ENCODE results near the gene CX3CL1. TPM values are rescaled to one million over a fixed set of nuclear protein-coding genes. Genes with fewer than 3 reads are reported as not detected.
"Not testable (repeated sequence)": the region's sequence is repeated elsewhere in the genome, so short reads cannot be mapped to it uniquely, and the experiment has no call there.

CX3CL1 gene
- polyA plus RNA-seq, 12 donors = 2.8 to 10.4 (median 4.3) TPM; not detected in 1

DNA sequence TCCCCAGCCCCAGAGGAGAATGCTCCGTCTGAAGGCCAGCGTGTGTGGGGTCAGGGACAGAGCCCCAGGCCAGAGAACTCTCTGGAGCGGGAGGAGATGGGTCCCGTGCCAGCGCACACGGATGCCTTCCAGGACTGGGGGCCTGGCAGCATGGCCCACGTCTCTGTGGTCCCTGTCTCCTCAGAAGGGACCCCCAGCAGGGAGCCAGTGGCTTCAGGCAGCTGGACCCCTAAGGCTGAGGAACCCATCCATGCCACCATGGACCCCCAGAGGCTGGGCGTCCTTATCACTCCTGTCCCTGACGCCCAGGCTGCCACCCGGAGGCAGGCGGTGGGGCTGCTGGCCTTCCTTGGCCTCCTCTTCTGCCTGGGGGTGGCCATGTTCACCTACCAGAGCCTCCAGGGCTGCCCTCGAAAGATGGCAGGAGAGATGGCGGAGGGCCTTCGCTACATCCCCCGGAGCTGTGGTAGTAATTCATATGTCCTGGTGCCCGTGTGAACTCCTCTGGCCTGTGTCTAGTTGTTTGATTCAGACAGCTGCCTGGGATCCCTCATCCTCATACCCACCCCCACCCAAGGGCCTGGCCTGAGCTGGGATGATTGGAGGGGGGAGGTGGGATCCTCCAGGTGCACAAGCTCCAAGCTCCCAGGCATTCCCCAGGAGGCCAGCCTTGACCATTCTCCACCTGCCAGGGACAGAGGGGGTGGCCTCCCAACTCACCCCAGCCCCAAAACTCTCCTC lies 10.4 kb downstream of the CX3CL1 start:
- no peak for DNase-seq

GRCh38 chr16:57383276-57384247 lies 11.3 kb downstream of the CX3CL1 start:
- DNase-seq = no peak

GRCh38 chr16:57384248-57385070 lies 12.2 kb downstream of the CX3CL1 start:
- no peak for DNase-seq

GRCh38 chr16:57385083-57385482 lies 12.8 kb downstream of the CX3CL1 start:
- no peak for DNase-seq

DNA sequence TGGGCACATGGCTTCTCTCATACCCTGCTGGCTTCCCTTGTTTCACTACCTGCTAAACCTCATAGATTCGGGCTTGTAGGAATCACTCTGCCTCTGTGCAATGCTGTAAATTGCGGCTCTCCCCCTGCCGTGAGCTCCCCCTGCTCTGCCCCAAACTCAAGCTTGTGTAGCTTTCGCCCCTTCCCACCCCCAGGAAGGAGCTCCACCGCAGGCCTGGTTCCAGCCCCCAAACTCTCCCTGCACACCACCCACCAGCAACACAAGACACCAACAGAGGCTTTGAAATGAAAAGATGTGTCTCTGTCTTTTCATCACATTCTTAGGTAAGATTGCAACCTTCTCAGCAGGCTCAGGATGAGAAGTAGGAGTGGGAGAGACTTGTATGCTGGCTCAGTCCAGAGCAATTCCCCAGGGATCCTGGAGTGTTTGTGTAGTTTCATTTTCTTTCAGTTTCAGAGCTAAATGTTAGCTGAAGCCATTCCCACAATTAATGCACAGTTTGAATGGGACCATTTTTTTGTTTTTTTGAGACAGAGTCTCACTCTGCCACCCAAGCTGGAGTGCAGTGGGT lies 14.2 kb downstream of the CX3CL1 start:
- peak; percentile 64 for DNase-seq

DNA sequence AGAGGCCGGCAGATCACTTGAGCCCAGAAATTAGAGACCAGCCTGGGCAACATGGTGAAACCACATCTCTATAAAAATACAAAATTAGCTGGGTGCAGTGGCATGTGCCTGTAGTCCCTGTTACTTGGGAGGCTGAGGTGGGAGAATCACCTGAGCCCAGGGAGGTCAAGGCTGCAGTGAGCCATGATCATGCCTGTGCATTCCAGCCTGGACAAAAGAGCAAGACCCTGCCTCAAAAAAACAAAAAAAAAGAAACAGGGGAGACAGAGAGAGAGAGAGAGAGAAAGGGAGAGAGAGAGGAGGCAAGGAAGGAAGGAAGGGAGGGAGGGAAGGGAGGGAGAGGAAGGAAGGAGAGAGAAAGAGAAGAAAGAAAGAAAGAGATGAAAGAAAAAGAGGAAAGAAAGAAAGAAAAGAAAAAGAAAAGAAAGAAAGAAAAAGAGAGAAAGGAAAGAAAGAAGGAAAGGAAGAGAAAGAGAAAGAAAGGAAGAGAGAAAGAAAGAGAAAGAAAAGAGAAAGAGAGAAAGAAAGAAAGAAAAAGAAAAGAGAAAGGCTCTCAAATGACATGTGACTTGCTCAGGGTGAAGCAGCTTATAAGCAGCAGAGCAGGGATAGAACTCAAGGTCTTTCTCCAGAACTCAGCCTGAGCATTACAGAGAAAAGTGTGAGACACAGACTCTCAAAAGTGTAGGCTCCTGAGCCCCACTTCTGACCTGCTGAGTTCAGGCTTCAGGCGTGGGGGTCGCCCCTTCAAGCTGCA lies 15.5 kb downstream of the CX3CL1 start:
- no peak for DNase-seq

DNA sequence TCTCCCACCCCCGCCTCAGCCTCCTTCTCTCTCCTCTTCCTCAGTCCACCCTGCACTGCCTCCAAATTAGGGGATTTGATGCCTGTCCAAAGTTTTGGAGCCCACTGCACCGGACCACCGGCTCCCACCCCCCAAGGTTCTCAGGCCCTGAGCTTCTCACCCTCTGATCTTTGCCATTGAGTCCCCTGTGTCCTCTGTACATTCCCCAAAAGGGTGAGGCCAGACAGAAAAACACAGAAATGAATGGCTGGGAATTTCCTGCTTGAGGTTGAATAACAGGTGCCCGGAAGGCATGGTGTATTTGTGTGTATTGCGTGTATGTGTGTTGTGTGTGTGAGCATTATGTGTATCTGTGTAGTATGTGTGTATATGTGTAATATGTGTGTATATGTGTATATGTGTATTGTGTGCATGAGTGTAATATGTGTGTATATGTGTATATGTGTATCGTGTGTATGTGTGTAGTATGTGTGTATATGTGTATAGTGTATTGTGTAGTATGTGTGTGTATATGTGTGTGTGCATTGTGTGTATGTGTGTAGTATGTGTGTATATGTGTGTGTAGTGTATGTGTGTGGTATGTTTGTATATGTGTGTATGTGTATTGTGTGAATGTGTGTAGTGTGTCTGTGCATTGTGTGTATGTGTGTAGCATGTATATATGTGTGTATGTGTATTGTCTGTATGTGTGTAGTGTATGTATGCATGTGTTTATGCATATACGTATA lies 16.2 kb downstream of the CX3CL1 start:
- no peak for DNase-seq

GRCh38 chr16:57389087-57389468 lies 16.8 kb downstream of the CX3CL1 start:
- no peak for DNase-seq

GRCh38 chr16:57390636-57391295 lies 18.5 kb downstream of the CX3CL1 start:
- no peak for DNase-seq

DNA sequence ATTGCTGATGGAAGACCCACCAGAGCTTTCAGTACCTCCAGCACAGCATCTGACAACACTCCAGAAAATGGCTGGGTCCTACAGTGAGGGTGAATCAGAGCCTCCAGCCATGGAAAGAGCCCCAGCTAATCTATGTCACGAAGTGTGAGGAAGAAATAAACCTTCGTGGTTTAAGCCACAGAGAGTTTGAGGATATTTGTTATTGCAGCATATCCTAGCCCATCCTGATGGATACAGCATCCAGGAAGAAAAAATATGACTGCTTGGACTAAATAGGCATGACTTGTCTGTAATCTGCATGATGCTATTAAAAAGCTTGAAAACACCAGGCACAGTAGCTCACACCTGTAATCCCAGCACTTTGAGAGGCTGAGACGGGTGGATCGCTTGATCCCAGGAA lies 19.0 kb downstream of the CX3CL1 start:
- DNase-seq = no peak

GRCh38 chr16:57391708-57392107 lies 19.4 kb downstream of the CX3CL1 start:
- DNase-seq = no peak

DNA sequence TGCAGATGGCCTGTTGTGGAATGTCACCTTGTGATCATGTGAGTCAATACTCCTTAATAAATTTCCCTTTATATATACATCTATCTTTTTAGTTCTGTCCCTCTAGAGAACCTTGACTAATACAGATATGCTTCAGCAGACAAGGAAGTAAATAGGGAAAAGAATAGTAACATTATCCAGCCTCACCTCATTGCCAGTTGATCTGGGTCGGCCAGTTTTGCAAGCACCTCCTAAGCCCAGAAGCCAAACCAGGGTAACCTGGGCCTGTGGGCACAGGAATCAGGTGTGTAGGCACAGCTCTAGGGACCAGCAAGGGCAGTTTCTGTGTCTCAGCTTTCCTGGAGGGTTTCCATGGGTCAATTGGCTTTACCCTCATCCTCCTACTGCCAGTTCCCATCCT lies 20.4 kb downstream of the CX3CL1 start:
- no peak for DNase-seq

- DNase-seq = no peak
These were observed 22.2 kb downstream of the CX3CL1 start for GRCh38 chr16:57394444-57394843.

DNA sequence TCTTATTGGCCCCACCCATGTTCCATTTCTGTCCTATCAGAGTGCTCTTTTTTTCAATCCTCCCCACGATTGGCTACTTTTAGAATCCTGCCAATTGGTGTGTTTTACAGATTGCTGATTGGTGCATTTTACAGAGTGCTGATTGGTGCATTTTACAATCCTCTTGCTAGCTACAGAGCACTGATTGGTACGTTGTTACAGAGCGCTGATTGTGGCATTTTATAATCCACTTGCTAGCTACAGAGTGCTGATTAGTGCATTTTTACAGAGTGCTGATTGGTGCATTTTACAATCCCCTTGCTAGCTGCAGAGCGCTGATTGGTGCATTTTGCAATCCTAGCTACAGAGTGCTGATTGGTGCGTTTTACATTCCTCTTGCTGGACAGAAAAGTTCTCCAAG lies 22.7 kb downstream of the CX3CL1 start:
- DNase-seq = no peak

DNA sequence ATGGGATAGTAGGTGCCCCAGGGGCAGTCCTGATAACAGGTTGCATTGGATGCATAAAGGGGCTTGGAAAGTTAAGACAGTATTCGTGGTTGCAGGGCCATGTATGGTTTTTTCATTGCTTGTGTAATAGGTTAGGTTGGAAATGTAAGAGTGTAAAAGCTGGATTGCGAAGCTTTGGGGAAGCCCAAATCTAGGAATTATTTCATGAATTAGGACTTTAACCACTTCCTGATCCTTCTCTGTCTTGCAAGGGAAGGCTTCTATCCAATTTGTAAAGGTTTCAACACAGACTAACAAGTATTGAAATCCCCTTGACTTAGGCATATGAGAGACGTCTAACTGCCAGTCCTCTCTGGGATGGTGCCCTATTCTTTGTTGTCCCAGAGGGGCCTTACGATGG lies 24.5 kb downstream of the CX3CL1 start:
- DNase-seq = no peak

- not testable (repeated sequence) for DNase-seq
These were observed 25.2 kb downstream of the CX3CL1 start for GRCh38 chr16:57397493-57397892.

DNA sequence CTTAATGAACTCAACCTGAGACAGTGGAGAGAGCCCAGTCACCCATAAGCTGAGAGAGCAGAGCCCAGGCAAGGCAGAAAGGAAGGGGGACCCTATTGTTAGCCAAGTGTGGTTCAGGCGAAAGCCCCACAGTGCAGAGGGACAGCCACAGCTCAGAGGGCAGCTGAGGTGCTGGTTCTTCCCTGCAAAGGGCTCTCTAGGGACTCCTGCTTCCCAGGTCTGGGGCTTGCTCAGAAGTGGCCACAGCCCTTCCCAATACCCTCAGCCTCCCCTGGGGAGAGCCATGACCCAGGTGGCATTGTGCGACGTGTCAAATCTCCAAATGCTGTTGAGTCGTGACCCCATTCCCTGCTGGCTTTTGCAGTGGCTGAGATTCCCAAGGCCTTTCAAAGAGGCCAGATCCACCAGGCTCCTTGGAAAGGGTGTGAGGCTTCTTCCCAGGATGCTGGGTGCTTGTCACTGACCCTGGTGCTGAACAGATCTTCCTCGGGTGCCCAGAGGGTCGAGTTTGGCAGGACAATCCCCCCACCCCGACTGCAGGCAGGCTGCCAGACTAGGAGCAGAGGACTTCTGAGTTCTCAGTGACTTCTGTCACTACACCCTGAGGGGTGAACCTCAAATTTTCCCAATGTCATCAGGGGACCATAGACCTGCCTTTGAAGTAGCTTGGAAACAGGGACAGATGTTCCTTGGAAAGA lies 29.8 kb downstream of the CX3CL1 start:
- no peak for DNase-seq

GRCh38 chr16:57403965-57404817 lies 31.9 kb downstream of the CX3CL1 start, which contains the start of gene CCL17:
CCL17 (plus strand) TSS chr16:57404767; CDS start chr16:57413933, 9,166 bp downstream.
- DNase-seq = no peak
